HG03280 (cell line): ENCODE results near the gene CPED1.
"Not testable (repeated sequence)": the region's sequence is repeated elsewhere in the genome, so short reads cannot be mapped to it uniquely, and the experiment has no call there.

Experiments used
- ATAC-seq: cut with Tn5 transposase; IDR thresholded peaks from one replicate; pipeline ENCODE4 v1.9.1; 2021; ENCODE audit warnings: mild to moderate bottlenecking, moderate library complexity; ENCODE audit not compliant: unreplicated experiment

The CPED1 gene

GRCh38 chr7:121212036-121212435 lies 223.5 kb downstream of the CPED1 start:
- no peak for ATAC-seq

GRCh38 chr7:121214657-121215056 lies 226.1 kb downstream of the CPED1 start:
- ATAC-seq = no peak

- no peak for ATAC-seq
Measured at GRCh38 chr7:121219026-121219425, 230.5 kb downstream of the CPED1 start.

GRCh38 chr7:121221108-121221507 lies 232.6 kb downstream of the CPED1 start:
- ATAC-seq = not testable (repeated sequence)

GRCh38 chr7:121228779-121229178 lies 240.3 kb downstream of the CPED1 start:
- ATAC-seq = no peak

GRCh38 chr7:121235201-121235600 lies 246.7 kb downstream of the CPED1 start:
- no peak for ATAC-seq

- no peak for ATAC-seq
Measured at GRCh38 chr7:121237601-121238000, 249.1 kb downstream of the CPED1 start.

- ATAC-seq = no peak
Measured at GRCh38 chr7:121244120-121244870, 255.8 kb downstream of the CPED1 start.

GRCh38 chr7:121251367-121251766 lies 262.9 kb downstream of the CPED1 start:
- not testable (repeated sequence) for ATAC-seq

- not testable (repeated sequence) for ATAC-seq
Measured at GRCh38 chr7:121252523-121253235, 264.2 kb downstream of the CPED1 start.

- no peak for ATAC-seq
Measured at GRCh38 chr7:121259826-121260225, 271.3 kb downstream of the CPED1 start.

GRCh38 chr7:121261207-121261884 lies 272.8 kb downstream of the CPED1 start:
- no peak for ATAC-seq

- ATAC-seq = no peak
Measured at GRCh38 chr7:121262221-121262620, 273.7 kb downstream of the CPED1 start.

GRCh38 chr7:121262969-121263368 lies 274.5 kb downstream of the CPED1 start:
- ATAC-seq = no peak

GRCh38 chr7:121266307-121266894 lies 277.9 kb downstream of the CPED1 start:
- ATAC-seq = no peak

GRCh38 chr7:121267612-121268011 lies 279.1 kb downstream of the CPED1 start:
- ATAC-seq = no peak

GRCh38 chr7:121269798-121270197 lies 281.3 kb downstream of the CPED1 start:
- ATAC-seq = no peak

- no peak for ATAC-seq
Measured at GRCh38 chr7:121271098-121271497, 282.6 kb downstream of the CPED1 start.

GRCh38 chr7:121271916-121272315 lies 283.4 kb downstream of the CPED1 start:
- ATAC-seq = no peak

GRCh38 chr7:121272676-121273075 lies 284.2 kb downstream of the CPED1 start:
- ATAC-seq = no peak

GRCh38 chr7:121273467-121274167 lies 285.1 kb downstream of the CPED1 start:
- no peak for ATAC-seq
